Bone marrow (tissue), 2 donors: ENCODE results near the gene BCAS1.

Experiments
- DNase-seq, 2 donors: peaks; one replicate each; lab custom pipeline; 2025; lab: John Stamatoyannopoulos, UW

BCAS1 gene

GRCh38 chr20:54048481-54048880 is 21.9 kb downstream of the BCAS1 start:
- no peak for DNase-seq

- no peak for DNase-seq
Measured at GRCh38 chr20:54047720-54048119, 22.7 kb downstream of the BCAS1 start.

DNA sequence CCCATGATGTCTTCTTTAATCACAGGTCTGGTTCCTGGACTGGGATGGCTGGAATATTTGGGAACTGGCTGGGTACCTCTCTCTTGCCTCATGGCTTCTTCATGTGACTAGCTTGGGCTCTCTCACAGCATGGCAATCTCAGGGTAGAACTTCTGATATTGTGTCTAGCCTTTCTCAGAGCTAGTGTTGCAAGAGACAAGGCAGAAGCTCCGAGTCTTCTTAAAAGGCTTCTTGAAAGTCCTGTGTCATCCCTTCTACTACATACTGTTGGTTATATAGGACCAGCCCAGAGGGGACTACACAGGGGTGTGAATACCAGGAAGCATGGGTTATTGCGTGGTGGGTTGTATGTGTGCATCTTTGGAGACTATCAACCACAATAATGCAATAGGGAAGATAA is 23.3 kb downstream of the BCAS1 start:
- no peak for DNase-seq

DNA sequence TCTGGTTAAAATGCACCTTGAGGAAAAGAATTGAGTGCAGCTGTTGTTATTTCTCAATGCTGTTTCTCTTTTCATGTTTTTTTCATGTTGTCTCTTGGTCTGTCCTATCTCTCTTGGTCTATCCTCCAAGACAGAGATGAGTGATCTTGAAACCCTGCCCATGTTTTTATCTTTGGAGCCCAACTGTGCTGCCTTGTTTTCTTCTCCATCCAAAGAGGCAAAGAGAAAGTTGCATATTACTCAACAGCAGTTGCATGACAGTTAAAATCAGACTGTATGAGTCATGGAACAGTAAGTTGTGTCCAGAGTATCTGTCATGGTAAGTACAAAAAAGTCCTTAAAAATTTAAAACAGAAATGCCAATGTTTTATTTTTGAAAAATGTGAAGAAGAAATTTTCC is 26.2 kb downstream of the BCAS1 start:
- no peak for DNase-seq

DNA sequence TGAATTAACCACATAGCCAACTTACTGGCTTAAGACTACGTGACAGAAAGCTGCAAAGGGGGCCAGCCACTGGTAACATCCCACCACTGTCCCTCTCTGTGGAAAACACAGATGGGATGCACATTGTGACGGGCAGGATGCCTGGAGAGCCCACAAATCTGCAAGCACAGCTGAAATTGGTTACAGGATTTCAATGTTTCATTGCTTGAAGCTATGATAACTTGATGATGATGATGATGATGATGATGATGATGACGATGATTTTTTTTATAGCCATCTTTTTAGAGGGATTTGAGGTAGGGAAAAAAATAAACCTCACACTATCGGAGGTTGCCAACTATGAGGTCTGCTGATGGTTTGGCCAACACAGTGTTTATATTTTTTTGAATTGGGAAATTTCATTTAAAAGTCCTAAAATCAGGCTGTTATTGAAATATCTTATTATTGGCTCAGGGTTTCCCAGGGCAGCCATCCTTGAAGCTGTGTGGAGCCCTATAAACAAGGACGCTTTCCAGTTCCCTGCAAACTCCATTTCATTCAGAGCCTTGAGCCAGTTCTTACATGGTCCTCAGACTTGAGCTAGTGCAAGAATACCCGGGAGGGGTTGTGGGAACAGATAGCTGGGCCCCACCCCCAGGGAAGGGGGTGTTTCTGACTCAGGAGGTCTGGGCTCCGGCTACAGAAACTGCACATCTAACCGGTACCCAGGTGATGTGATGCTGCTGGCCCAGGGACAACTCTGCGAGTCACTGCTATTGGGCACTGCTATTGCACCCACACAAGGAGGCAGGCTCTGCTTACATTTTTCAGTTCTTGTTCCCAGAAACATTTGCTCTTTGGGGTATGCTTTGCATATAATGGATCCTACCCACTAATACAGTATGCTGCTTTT is 27.1 kb downstream of the BCAS1 start:
- DNase-seq: no peak

DNA sequence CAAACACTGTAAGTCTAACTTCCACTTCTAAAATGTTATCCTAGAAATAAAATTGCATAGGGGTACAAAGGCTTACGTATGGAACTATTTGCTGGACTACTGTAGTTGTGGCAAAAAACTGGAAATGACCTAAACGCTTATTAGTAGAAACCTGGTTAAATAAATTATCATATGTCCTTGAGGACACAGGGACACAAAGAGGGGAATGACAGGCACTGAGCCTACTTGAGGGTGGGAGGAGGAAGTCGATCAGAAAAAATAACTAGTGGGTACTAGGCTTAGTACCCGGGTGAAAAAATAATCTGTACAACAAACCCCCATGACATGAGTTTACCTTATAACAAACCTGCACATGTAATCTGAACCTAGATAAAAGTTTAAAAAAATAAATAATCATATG is 28.4 kb downstream of the BCAS1 start:
- no peak for DNase-seq

- DNase-seq: no peak
Measured at GRCh38 chr20:54041336-54041735, 29.1 kb downstream of the BCAS1 start.

- DNase-seq: no peak
Measured at GRCh38 chr20:54040531-54040930, 29.9 kb downstream of the BCAS1 start.

DNA sequence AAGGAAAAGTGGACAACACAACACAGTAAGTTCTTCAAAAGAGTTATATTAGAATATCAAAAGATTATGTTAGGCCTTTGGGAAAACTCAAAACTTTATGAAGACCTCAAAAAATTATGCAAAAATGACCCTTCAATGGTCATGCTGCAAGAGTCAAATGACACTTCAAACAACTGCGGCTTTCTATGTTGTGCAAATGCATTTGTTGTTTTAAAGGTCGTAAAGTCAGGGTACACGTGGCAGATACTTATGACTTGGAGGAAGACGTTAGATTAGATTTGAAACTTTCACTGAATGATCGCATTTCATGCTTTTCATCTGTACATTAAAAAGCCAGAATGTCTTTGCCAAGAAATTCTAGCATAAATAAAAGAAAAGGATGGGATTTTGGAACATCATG is 31.4 kb downstream of the BCAS1 start:
- DNase-seq: no peak

DNA sequence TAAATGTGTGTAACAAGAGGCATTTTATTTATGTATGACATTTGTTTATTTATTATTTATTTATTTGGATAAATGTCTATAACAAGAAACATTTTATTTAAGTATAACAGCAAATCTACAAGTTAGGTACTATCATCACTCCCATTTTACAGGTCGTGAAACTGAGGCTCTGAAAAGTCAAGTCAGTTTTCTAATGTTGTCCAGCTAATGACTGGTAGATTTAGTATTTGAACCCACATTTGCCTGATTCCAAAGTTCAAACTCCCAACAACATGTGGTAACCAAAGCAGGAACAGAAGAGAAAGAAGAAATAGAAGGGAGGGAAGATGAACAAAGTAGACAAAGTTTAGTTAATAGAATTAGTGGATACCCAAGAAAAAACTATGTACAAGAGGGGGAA is 32.9 kb downstream of the BCAS1 start:
- DNase-seq: no peak

DNA sequence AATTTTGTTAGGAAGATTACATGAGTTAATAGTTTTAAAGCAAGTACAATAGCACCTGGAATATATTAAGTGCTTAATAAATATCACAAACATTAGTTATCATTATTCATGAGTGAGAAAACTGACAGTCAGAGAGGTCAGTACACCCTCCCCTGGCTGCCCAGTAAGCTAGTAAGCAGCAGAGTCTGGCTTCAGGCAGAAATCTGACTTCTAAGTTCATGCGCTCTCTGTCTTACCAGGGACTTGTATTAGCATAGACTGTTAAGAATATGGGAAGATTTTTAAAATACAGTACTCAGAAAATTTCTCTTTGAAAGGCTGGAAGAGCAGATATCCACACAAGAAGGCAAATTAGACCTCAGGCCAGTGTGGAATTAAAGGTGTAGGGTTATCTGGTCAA is 40.8 kb downstream of the BCAS1 start:
- DNase-seq: no peak

- no peak for DNase-seq
Measured at GRCh38 chr20:54029176-54029575, 41.2 kb downstream of the BCAS1 start.

DNA sequence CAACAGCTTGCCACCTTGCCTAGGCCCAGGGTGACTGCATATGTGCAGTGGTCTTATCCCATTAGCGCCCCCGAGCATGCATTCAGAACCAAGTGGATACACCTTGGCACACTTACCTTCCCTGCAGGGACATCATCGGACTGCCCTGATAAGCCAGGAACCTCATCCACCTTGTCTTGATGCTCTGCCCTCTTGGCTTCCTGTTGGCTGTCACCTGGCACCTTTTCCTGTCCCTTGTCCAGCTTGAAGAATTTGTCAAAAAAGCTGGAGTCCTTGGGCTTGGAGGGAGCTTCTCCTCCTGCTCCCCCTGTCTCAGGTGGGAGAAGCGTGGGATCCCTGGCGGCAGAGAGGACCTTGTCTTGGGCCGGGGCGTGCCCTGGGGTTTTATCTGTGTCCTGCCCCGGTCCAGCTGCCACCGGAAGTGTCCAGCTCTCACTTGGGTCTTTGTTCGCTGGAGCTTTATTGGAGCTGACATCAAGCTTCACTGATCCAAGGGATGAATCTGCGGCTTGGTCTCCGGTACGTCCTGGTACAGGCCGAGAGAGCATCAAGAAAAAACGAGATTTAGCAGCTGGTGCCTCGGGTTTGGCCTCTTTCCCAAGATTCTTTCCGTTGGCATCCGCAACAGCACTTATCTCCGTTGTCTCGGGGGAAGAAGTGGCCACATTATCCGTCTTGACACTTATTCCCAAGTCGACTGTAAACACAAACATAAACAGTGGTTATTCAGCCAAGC is 42.0 kb downstream of the BCAS1 start:
- no peak for DNase-seq

GRCh38 chr20:54027704-54028103 is 42.7 kb downstream of the BCAS1 start:
- DNase-seq: no peak

- no peak for DNase-seq
Measured at GRCh38 chr20:54026295-54027064, 43.9 kb downstream of the BCAS1 start.

GRCh38 chr20:54025251-54025771 is 45.1 kb downstream of the BCAS1 start:
- no peak for DNase-seq

- no peak for DNase-seq
Measured at GRCh38 chr20:54023406-54023805, 47.0 kb downstream of the BCAS1 start.

DNA sequence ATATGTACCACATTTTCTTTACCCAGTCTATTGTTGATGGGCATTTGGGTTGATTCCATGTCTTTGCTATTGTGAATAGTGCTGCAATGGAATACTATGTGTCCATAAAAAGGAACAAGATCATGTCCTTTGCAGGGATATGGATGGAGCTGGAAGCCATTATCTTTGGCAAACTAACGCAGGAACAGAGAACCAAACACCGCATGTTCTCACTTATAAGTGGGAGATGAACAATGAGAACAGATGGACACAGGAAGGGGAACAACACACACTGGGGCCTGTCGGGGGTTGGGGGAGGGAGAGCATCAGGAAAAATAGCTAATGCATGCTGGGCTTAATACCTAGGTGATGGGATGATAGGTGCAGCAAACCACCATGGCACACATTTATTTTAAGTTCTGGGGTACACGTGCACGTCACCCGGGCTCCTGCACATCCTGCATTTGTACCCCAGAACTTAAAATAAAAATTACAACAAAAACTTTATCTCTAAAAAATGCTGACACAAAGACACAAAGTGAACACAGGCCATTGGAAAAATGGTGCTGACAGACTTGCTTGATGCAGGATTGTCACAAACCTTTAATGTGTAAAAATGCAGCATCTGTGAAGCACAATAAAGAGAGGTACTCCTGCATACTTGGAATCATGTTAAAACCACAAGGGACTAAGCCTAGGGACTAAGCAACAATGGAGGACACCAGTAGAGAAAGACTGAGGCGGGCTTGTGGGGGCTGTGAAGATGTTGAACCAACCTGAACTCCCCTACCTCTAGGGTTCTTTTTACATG is 48.8 kb downstream of the BCAS1 start:
- DNase-seq: no peak

GRCh38 chr20:54020868-54021267 is 49.5 kb downstream of the BCAS1 start:
- no peak for DNase-seq

- DNase-seq: no peak
Measured at GRCh38 chr20:54020348-54020747, 50.0 kb downstream of the BCAS1 start.

DNA sequence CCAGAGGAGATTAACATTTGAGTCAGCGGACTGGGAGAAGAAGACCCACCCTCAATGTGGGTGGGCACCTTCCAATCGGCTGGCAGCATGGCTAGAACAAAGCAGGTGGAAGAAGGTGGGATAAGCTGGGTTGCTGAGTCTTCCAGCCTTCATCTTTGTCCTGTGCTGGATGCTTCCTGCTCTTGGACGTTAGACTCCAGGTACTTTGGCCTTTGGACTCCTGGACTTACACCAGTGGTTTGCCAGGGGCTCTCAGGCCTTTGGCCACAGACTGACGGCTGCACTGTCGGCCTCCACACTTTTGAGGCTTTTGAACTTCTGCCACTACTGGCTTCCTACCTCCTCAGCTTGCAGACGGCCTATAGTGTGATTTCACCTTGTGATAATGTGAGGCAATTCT is 50.8 kb downstream of the BCAS1 start:
- DNase-seq: no peak

GRCh38 chr20:54019127-54019526 is 51.3 kb downstream of the BCAS1 start:
- no peak for DNase-seq
